DMS79 treated with DMSO at 0.1 percent for 48 hours (cell line): ENCODE measurements around the gene DTNBP1.

ENCODE experiments used
- DNase-seq: peaks from one replicate; lab custom pipeline; 2025; lab: John Stamatoyannopoulos, UW

Gene DTNBP1, protein sequence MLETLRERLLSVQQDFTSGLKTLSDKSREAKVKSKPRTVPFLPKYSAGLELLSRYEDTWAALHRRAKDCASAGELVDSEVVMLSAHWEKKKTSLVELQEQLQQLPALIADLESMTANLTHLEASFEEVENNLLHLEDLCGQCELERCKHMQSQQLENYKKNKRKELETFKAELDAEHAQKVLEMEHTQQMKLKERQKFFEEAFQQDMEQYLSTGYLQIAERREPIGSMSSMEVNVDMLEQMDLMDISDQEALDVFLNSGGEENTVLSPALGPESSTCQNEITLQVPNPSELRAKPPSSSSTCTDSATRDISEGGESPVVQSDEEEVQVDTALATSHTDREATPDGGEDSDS

DNA sequence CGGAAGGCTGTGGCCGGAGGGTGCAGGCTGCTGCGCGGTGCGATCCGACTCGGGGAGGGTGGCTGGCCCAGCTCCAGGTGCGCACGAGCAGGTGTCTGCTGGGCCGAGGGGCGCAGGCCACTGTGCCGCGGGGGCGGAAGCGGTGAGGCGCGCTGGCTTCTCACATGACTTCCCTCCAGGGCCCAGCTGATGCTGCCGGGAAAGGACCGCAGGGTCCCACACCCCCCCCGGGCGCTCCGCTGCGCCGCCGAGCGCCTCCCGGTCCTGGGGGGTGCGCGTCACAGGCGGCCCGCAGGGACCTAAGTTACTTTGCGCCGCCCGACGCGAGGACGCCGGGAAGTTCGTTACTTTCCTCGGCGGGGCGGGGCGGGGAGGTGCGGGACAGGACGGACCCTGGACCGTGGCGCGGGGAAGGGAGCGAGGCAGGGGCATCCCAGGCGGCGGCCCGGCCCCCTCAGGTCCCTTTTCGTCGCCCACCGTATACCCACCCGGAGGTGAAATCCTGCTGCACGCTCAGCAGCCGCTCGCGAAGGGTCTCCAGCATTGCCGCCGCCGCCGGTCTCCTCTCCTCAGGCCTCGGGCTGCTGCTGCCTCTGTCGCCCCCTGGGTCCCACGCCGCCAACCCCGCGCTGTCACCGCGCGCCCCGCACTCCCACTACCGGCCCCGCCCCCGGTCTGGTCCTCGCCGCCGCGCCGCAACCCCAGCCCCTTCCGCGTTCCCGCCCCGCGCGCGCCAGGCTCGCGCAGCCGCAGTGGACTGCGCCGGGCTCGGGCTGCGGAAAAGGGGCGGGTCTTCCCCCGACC is at the start of gene DTNBP1:
TSS of gene DTNBP1 (minus strand) at position 703 of the 804 bp plus-strand sequence. CDS start at position 544, 159 bp downstream.
- peak; percentile 71 for DNase-seq

- DNase-seq: no peak
These were observed 46.9 kb upstream of the DTNBP1 start for GRCh38 chr6:15709651-15710269.

DNA sequence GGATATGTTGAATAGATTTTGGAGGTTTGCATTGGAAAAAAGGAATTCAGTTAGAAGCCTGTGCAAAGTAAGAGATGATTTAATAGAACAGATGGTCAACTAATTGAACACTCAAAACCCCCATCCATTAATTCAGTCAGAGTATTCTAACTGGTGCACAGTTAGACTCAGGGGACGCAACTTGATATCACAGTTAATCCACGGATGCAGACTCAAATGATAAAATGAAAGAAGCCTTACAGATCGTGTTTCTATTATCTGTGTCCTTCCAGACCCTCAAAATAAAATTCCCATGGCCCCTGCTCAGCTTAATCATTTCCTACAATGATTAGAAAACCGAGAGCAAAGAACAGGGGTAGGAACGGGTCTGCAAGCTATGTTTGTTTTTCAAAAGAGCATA is 45.4 kb upstream of the DTNBP1 start:
- no peak for DNase-seq

DNA sequence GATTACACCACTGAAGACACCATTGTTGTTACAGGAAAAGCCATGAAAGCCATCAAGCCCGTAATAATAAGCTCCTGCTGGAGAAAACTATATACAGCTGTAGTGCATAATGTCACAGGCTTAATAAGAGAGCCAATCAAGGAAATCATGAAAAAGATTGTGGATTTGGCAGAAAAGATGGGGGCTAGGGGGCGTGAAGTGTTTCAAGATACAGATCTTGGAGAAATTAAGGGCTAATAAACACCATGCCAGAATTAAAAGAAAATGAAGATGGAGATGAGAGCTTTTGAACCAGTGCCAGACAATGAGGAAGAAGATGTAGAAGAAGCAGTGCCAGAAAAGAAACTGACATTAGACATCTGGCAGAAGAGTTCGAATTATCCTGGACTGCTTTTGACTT is 43.2 kb upstream of the DTNBP1 start:
- DNase-seq: no peak

- DNase-seq: no peak
These were observed 35.6 kb upstream of the DTNBP1 start for GRCh38 chr6:15698471-15698870.

- no peak for DNase-seq
These were observed 35.1 kb upstream of the DTNBP1 start for GRCh38 chr6:15697895-15698294.

GRCh38 chr6:15691250-15691869 is 28.5 kb upstream of the DTNBP1 start:
- DNase-seq: peak; percentile 80

- no peak for DNase-seq
These were observed 27.7 kb upstream of the DTNBP1 start for GRCh38 chr6:15690510-15690909.

DNA sequence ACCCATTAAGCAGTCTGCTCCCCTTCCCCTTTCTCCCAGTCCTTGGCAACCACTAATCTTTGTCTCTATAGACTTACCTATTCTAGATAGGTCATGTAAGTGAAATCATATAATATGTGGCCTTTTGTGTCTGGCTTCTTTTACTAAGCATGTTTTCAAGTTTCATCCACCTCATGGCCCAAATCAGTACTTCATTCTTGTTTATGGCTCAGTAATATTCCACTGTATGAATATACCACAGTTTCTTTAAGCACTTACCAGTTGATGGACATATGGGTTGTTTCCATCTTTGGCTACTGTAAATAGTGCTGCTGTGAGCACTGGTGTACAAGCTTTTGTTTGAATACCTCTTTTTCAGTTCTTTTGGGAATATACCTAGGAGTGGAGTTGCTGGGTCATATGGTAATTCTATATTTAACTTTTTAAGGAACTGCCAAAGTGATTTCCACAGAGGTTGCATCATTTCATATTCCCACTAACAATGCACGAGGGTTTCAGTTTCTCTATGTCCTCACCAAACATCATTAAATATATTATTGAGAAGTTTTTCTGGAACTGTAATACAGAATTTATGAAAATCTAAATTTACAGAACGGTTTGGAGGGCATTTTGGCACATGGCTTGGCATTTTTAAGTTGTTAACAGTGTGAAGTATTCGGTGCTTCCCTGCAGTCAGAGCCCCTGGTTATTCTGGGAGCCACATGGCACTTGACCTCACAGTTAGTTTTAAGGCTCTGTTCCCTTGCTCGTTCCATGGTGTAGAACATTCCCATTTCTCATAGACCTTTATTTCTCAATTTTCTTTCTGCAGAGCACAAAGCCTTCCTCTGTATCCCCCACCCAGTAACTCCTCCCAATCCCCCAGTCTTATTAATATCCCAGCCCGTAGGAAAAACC is 27.0 kb upstream of the DTNBP1 start:
- no peak for DNase-seq

GRCh38 chr6:15685619-15686018 is 22.8 kb upstream of the DTNBP1 start:
- no peak for DNase-seq

DNA sequence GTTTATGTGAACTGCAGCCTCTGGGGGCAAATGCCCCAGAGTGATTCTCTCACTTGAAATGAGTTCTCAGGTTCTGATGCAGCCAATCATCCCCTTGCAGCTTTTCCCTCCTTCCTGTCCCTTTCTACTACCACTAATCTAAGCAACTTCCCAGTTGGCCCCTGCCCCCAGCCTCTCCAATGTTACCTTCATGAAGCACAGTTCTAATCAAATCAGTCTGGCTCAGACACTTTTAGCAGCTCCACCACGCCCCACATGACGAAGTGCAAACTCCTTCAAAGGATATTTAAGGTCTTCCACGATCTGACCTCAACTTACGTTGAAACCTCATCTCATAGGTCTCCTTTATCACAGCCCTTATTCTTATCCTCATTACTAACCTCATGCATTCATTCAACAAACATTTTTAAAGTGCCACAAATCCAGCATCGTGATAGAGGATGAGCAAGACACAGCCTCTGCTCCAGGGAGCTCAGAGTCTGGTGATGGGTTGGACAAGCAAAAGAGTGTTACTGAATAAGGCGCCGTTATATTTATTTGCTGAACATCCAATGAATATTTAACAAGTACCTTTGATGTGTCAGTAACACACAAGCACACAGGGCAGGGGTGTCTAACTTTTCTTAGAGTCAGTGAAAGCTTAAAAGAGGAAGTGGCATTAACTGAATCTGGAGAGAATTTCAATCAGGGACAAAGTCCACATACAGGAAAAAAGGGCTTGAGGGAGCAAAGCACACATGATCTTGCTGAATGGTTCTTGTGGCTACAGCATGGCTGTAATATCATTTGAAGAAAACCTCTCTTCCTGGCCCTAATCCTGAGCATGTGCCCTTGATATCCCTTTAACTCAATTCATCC is 20.4 kb upstream of the DTNBP1 start:
- DNase-seq: no peak

DNA sequence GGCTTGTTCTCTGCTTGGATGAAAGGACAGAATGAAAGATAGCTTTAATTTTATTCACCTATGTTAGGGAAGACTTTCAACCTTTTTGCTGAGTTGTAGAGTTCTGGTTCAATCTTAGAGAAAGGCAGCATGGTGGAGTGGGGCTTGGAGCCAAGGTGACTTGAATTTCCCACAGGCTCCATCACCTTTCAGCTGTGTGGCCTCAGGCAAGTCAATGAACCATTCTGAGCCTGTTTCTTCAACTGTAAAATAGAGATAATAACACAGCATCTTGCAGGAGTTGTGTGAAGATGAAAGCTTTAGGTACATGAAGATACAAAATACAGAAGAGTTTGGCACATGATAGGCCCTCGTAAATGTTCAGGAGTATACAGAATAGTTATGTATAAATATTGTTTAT is 19.1 kb upstream of the DTNBP1 start:
- DNase-seq: no peak

- DNase-seq: no peak
These were observed 15.7 kb upstream of the DTNBP1 start for GRCh38 chr6:15678514-15678913.

DNA sequence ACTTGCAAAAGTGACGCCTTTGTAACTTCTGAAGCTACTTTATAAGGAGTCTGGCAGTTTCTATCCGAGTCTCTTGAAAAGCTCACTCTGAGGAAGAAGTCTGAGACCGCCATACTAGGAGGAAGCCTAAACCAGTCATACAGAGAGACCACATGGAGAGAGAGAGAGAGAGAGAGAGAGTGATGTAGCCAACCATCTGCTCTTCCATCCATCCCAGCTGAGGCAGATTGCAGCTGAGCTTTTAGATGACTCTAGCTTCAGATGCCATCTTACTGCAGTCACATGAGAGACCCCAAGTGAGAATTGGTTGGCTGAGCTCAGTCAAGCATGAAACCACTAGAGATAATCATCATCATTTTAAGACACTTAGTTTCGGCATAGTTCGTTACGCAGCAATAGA is 15.0 kb upstream of the DTNBP1 start:
- no peak for DNase-seq

GRCh38 chr6:15675536-15676220 is 12.8 kb upstream of the DTNBP1 start:
- no peak for DNase-seq

DNA sequence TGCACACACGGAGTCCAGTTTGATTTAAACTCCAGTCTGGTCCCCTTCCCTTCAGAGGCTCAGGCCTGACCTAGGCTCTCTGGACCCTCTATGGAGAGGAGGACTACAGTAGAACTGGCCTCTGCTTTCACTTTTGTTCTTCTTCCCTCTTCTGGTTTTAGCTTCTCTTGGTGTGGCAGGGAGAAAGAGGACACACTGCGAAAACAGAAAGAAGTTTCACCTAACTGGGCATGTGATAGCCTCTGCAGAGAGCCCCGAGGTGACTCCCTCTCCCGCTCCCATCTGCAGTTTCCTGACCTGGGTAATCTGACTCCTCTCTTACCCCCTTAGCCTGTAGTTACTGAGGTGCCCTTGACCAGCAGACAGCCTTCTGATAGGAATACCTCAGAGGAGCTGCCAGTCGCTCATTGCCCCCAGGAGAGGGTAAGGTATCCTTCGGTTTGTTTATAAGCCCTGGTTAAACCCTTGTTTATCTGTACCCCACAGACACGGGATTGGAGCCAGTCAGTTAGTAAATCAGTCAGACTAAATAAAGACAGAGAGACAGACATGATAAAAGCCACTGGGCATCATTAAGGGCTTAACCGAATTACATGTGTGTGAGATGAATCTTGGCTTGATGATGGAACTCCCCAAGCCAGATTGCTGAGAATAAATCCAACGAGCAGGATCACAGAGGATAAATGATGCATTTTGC is 12.0 kb upstream of the DTNBP1 start:
- DNase-seq: no peak

- DNase-seq: no peak
These were observed 10.8 kb upstream of the DTNBP1 start for GRCh38 chr6:15673666-15674065.

DNA sequence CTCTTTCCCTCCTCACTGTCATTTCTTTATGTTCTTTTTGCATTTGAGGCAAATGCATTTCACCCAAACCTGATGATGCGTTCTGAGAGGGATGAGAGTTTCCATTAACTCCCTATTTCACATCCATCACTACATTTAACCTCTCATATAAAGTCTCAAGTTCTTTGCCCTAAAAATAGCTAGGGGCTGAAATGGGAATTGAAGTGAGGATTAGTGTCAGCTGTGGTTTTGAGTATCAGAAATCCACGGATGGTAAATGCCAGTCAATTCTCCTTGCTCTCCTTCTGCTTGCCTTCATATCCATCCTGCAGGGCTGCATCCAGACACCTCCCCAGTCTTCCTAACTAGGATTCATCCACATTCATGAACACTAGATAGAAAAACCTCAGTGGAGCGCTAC is 10.0 kb upstream of the DTNBP1 start:
- DNase-seq: no peak

DNA sequence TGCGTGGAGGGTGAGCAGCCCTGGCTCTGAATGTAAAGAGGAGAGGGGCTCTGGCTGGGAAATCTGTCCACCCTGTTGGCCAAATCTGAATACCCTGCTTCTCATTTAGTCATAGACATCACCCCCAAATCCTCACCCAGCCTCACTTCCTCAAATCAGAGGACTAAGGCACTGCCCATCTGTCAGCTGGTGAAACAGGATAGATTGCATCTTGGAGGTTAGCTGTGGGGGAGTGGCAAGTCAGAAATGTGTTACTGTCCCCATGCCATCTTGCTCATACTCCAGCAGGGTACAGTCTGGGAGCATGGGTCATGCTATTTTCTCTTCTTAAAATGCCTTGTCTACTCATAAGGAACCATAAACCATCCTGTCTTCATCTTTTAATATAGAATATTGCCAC is 9.5 kb upstream of the DTNBP1 start:
- no peak for DNase-seq
